Endothelial cell of umbilical vein (primary cell): ENCODE results near the gene LEUTX.

Experiments used
- CTCF ChIP-seq, 2 donors: IDR thresholded peaks; 1 replicate in 1 of 2; 2 replicates in 1 of 2; pipeline ENCODE4 v1.5.1; 2011; ENCODE audit warnings: low read length in 2 of 2, mild to moderate bottlenecking in 2 of 2, moderate library complexity in 2 of 2, control low read depth in 1 of 2, inconsistent platforms in 1 of 2, low read depth in 1 of 2; ENCODE audit not compliant: insufficient read depth in 1 of 2; ENCODE audit errors: extremely low read depth in 1 of 2
- POLR2A ChIP-seq: IDR thresholded peaks from 2 replicates; pipeline ENCODE4 v1.6.1; 2012; ENCODE audit warnings: low read depth, mild to moderate bottlenecking, control low read depth, low read length
- POLR2AphosphoS5 ChIP-seq: IDR thresholded peaks from 2 replicates; pipeline ENCODE4 v1.6.1; 2012; ENCODE audit warnings: low read depth, mild to moderate bottlenecking, control low read depth, low read length, moderate library complexity; ENCODE audit not compliant: insufficient read depth

GRCh38 chr19:39824143-39825092, 45.8 kb downstream of the LEUTX start:
- no peak for TF ChIP-seq CTCF (IDR thresholded peaks at IDR 0.05; ENCODE audit: extremely low read depth in 1 of 2, insufficient read depth in 1 of 2, low read depth in 1 of 2, low read length in 2 of 2)
- peak; percentile 75 for TF ChIP-seq POLR2AphosphoS5
- TF ChIP-seq POLR2A, result peak; percentile 67
